ENCODE measurements around the gene REC8.
A peak's percentile ranks its signal among the peaks of the same experiment; 100 is the strongest.

REC8 gene

DNA sequence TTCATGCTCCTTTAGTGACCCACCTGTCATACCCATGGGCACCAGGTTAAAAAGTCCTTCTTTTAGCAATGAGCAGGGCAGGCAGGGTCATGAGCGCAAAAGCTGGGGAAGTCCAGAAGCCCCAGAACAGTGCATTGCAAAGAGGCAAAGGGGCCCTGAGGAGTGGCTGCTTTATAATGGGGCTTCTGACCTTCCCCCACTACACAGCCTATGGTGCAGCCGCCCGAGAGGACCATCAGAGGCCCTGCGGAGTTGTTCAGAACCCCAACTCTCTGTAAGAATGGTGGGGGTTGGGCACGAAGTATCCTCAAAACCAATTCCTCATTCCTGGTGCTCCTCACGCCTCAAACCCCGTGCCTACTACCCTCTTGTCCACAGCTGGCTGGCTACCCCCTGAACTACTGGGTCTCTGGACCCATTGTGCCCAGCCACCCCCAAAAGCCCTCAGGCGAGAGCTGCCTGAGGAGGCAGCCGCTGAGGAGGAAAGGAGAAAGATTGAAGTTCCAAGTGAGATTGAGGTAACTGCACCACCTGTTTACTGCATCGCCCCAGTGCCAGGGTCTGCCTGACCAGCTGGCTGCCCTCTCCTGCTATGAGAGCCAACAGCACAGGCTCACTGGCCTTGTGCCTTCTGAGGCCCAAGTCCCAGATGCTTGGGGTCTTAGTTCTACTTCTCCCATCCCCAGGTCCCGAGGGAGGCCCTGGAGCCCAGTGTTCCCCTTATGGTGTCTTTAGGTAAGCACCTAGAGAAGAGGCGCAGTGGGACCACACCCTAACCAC, 6.7 kb downstream of the REC8 start:
- TF ChIP-seq, protein P1, sequence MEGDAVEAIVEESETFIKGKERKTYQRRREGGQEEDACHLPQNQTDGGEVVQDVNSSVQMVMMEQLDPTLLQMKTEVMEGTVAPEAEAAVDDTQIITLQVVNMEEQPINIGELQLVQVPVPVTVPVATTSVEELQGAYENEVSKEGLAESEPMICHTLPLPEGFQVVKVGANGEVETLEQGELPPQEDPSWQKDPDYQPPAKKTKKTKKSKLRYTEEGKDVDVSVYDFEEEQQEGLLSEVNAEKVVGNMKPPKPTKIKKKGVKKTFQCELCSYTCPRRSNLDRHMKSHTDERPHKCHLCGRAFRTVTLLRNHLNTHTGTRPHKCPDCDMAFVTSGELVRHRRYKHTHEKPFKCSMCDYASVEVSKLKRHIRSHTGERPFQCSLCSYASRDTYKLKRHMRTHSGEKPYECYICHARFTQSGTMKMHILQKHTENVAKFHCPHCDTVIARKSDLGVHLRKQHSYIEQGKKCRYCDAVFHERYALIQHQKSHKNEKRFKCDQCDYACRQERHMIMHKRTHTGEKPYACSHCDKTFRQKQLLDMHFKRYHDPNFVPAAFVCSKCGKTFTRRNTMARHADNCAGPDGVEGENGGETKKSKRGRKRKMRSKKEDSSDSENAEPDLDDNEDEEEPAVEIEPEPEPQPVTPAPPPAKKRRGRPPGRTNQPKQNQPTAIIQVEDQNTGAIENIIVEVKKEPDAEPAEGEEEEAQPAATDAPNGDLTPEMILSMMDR (IDR thresholded peaks at IDR 0.05; ENCODE audit: low read depth, low read length, missing control alignments), result no peak
- H3K4me3 ChIP-seq (replicated peaks; ENCODE audit: low read depth, low read length), result no peak overlapping the region
- DNase-seq (ENCODE audit: extremely low read depth, low read depth), result no peak

DNA sequence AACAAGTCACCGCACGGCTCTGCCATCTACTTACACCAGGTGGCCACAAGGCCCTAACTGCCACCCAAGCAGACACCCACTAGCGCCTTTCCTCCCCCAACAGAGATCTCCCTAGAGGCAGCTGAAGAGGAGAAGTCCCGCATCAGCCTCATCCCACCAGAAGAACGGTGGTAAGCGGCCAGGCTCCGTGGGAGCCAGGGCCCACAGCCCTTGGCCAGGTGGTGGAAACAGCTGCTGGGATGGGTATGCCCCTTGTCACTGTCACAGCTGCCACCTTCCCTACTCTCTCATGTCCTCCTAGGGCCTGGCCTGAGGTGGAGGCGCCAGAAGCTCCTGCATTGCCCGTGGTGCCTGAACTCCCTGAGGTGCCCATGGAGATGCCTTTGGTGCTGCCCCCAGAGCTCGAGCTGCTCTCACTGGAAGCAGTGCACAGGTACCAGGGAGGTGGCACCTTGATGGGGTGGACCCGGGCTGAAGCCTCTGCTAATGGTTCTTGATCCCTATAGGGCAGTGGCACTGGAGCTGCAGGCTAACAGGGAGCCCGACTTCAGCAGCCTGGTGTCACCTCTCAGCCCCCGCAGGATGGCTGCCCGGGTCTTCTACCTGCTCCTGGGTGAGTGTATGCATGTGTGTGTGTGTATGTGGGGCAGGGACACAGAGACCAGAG, 7.5 kb downstream of the REC8 start:
- no peak for DNase-seq (ENCODE audit: extremely low read depth, low read depth)
- TF ChIP-seq, protein P1 (IDR thresholded peaks at IDR 0.05; ENCODE audit: low read depth, low read length, missing control alignments), result no peak
- no peak overlapping the region for H3K4me3 ChIP-seq (replicated peaks; ENCODE audit: low read depth, low read length)

DNA sequence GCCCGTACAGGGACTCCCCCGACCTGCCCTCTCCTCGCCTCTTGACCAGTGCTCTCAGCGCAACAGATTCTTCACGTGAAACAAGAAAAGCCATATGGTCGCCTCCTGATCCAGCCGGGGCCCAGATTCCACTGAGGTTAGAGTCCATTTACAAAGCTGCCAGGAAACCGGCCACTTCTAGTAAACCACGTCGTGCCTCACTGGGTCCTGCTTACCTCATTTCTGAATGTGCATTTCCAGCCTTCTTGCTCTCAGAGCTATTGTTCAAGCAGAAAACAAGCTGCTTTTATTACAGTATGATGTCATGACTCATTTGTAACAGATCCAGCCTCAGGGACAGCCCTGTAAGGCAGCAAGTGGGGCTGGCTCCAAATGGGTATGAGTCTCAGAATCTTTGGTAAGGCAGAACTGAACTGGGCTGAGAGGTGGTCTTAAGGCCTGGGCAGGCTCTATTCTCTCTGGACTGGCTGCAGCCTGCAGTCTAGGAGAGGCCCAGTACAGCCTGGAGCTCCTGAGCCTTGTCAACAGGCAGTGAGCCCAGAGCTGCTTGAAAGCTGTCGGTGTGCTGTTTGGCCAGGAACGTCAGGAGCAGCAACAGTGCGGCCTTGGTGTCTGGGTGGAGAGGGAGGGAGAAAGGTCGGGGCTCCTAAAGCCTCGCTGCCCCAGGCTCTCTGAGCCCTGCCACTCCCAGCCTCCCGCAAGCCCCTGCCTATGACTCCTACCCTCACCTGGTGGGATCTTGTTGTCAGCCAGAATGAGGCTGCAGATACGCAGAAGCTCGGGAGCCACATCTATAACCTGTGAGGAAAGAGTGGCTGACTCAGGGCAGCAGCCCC, 8.3 kb downstream of the REC8 start:
- H3K4me3 ChIP-seq (replicated peaks; ENCODE audit: low read depth, low read length), result no peak overlapping the region
- peak; percentile 42 for DNase-seq (ENCODE audit: extremely low read depth, low read depth)
- TF ChIP-seq, protein P1 (IDR thresholded peaks at IDR 0.05; ENCODE audit: low read depth, low read length, missing control alignments), result no peak

DNA sequence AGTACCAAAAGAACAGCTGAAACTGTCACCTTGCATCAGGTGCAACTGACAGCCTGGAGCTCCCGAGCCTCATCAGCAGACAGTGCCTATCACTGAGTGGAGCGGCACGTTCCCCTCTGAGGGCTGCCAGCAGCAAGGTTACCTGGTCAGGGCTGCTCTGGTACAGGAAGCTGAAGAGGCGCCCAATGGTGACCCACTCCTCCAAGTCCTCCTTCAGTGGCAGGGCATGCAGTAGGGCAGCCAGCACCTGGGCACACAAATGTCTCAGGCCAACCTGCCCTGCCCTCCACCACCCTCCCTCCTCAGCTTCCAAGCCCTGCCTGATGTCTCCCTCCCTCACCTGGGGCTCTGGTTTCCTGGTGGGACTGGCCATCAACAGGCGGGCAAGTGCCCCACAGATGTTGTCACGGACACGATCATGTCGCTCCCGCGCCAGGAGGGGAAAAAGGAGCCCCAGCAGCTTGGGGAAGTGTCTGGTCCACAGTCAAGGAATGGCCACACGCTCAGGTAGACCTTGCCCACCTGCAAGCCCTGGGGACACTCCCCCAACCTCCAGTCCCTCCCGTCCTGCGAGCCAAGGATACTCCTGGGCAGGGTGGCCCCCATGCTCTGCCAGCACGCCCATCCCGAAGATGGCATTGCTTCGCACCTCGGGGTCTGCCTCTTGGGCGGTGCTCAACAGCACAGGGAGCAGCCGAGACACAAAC, 9.6 kb downstream of the REC8 start:
- DNase-seq (ENCODE audit: extremely low read depth, low read depth), result no peak
- TF ChIP-seq, protein P1 (IDR thresholded peaks at IDR 0.05; ENCODE audit: low read depth, low read length, missing control alignments), result no peak
- no peak overlapping the region for H3K4me3 ChIP-seq (replicated peaks; ENCODE audit: low read depth, low read length)

DNA sequence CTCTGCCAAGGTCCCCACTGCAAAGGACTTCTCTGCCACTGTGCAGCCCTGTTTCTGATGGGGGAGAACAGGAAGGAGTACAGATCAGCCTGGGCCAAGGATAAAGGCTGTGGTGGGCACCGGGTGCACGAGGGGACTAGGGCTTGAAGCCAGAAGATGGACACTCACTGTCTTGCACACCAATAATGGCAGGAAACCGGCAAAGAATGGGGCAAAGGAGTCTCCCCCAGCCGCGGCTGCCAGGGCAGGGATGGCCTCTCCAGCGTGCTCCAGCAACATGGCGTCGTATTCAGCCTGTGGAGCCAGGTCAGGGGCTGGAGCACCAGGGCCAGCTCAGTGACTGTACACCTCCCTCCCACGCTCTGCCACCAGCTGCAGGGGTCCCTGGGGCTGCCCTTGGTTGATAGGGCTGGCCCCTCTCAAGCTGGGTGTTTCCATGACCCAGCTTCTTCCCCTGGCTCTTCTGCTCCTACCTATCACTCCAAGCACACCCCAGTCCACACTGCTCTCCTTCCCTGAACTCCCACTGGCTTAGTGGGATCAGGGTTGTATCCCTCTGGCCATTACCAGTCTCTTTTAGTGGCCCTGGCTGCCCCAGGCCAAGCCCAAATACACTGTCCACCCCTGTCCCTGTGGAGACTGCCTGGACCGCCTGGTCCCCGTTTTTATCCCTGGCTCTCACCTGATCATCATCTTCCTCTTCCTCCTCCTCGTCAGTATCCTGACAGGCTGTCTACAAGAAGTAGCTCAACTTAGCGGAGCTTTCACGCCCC, 10.4 kb downstream of the REC8 start:
- TF ChIP-seq, protein P1 (IDR thresholded peaks at IDR 0.05; ENCODE audit: low read depth, low read length, missing control alignments), result no peak
- no peak overlapping the region for H3K4me3 ChIP-seq (replicated peaks; ENCODE audit: low read depth, low read length)

More for the DNA sequence above, 10.4 kb downstream of the REC8 start:
- no peak for DNase-seq (ENCODE audit: extremely low read depth, low read depth)

Measured in HFF-Myc (cell line).